Ishikawa (cell line): ENCODE results near the gene GALNTL6.

Experiments used
- CEBPB ChIP-seq: IDR thresholded peaks from 2 replicates; pipeline ENCODE4 v1.6.1; 2012
- CREB1 ChIP-seq: IDR thresholded peaks from 2 replicates; pipeline ENCODE4 v1.6.1; 2012; ENCODE audit warnings: low read depth
- EGR1 ChIP-seq: IDR thresholded peaks from 2 replicates; pipeline ENCODE4 v1.6.1; 2012
- EP300 ChIP-seq: IDR thresholded peaks from 2 replicates; pipeline ENCODE4 v1.6.1; 2012; ENCODE audit warnings: borderline replicate concordance
- NFIC ChIP-seq: IDR thresholded peaks from 2 replicates; pipeline ENCODE4 v1.6.1; 2012
- REST ChIP-seq: IDR thresholded peaks from 2 replicates; pipeline ENCODE4 v1.6.1; 2012; ENCODE audit warnings: low read depth, mild to moderate bottlenecking
- TCF12 ChIP-seq: IDR thresholded peaks from 2 replicates; pipeline ENCODE4 v1.6.1; 2012; ENCODE audit warnings: low read depth
- TEAD4 ChIP-seq: IDR thresholded peaks from 2 replicates; pipeline ENCODE4 v1.6.1; 2012
- ZBTB7A ChIP-seq: IDR thresholded peaks from 2 replicates; pipeline ENCODE4 v1.6.1; 2012; ENCODE audit warnings: low read depth
- TF ChIP-seq, protein P1 (sequence below): IDR thresholded peaks from 2 replicates; pipeline ENCODE4 v1.6.1; 2012

GRCh38 chr4:172141025-172141424 is 327.8 kb downstream of the GALNTL6 start:
- TF ChIP-seq ZBTB7A (no peak), NFIC (no peak), CREB1 (no peak), REST (no peak), CEBPB (no peak), EP300 (no peak), EGR1 (no peak), TCF12 (no peak), TEAD4 (no peak)
- TF ChIP-seq, protein P1, sequence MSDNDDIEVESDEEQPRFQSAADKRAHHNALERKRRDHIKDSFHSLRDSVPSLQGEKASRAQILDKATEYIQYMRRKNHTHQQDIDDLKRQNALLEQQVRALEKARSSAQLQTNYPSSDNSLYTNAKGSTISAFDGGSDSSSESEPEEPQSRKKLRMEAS: no peak
